D721Med (cell line): ENCODE results near the gene CDK3.
"Not testable (repeated sequence)": the region's sequence is repeated elsewhere in the genome, so short reads cannot be mapped to it uniquely, and the experiment has no call there.

ENCODE experiments used
- DNase-seq: peaks from one replicate; pipeline ENCODE4 v3.0.0; 2011; ENCODE audit warnings: low spot score; ENCODE audit not compliant: insufficient read length
- FAIRE-seq: peaks from 2 replicates; lab custom pipeline; 2011; peaks lifted over from hg19 to GRCh38; lab: Jason Lieb, UNC
- TF ChIP-seq, protein P1 (sequence below): IDR thresholded peaks from 2 replicates; pipeline ENCODE4 v1.5.1; 2012; ENCODE audit warnings: mild to moderate bottlenecking, control low read depth; ENCODE audit not compliant: insufficient read depth; ENCODE audit errors: missing control alignments

The CDK3 gene

DNA sequence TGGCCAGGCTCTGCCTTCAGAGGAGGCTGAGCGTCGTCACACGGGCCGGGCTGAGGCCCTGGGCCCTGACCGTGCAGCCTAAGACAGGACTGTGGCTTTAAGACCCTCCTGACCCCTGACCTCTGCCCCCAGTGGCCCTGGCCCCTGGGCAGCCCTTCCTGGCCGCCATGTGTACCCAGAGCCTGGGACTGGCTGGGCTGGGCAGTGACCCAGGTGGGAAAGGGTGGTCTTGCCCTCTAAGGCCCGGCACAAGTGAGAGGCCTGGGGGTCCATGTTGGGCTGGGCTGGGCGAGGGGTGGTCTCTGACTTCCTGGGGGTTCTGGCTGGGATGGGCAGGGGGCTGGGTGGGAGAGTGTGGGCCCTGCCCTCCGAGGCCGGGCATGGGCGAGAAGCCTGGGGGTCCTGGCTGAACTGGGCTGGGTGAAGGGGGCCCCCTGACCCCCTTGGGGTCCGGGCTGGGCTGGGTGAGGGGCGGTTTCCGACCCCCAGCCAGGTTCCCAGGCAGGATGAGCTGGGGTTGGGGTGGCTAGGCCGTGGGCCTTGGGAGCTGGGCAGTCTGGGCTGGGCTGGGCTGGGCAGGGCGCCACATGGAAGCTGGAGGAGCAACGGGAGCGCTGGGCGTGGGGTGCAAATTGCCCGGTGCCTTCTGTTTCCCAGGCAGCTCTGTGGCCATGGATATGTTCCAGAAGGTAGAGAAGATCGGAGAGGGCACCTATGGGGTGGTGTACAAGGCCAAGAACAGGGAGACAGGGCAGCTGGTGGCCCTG lies at the start of gene CDK3:
Gene CDK3, plus strand, starts transcription at position 101 of the 767 bp plus-strand sequence. Its CDS starts 571 bp downstream, at position 672.
- FAIRE-seq = no peak
- DNase-seq = no peak
- TF ChIP-seq, protein P1, sequence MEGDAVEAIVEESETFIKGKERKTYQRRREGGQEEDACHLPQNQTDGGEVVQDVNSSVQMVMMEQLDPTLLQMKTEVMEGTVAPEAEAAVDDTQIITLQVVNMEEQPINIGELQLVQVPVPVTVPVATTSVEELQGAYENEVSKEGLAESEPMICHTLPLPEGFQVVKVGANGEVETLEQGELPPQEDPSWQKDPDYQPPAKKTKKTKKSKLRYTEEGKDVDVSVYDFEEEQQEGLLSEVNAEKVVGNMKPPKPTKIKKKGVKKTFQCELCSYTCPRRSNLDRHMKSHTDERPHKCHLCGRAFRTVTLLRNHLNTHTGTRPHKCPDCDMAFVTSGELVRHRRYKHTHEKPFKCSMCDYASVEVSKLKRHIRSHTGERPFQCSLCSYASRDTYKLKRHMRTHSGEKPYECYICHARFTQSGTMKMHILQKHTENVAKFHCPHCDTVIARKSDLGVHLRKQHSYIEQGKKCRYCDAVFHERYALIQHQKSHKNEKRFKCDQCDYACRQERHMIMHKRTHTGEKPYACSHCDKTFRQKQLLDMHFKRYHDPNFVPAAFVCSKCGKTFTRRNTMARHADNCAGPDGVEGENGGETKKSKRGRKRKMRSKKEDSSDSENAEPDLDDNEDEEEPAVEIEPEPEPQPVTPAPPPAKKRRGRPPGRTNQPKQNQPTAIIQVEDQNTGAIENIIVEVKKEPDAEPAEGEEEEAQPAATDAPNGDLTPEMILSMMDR = no peak

DNA sequence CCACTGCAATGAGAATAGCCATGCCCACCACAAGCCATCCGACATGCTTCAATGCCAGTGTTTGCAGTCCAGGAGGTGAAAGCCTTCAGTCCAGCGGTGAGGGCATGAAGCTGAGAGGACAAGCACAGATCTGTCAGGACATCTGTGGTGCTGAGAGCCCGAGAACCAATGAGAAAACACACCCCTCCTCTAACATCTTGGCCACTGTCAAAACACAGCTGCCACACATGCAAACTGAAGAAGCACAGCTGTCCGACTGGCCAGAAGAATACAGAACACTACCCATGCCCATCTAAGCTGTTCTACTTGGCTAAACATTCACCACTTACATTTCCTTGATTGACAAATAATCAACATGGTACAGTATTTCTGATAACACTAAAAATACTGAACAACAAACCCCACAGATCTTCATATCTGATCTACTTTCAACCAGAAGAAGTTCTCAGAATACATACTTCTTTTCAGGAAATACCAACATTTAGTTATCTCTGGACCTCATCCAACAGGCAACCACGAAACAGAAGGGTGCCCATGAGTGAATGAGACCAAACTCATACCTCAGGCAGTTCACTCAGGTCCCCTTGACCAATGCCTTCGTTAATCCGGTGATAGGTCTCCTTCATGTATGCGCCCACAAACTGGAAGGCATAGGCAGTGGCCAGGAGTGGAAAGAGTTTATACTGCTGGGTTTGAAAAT lies 49.6 kb upstream of the CDK3 start:
- FAIRE-seq = no peak
- TF ChIP-seq, protein P1 = no peak
- no peak for DNase-seq

DNA sequence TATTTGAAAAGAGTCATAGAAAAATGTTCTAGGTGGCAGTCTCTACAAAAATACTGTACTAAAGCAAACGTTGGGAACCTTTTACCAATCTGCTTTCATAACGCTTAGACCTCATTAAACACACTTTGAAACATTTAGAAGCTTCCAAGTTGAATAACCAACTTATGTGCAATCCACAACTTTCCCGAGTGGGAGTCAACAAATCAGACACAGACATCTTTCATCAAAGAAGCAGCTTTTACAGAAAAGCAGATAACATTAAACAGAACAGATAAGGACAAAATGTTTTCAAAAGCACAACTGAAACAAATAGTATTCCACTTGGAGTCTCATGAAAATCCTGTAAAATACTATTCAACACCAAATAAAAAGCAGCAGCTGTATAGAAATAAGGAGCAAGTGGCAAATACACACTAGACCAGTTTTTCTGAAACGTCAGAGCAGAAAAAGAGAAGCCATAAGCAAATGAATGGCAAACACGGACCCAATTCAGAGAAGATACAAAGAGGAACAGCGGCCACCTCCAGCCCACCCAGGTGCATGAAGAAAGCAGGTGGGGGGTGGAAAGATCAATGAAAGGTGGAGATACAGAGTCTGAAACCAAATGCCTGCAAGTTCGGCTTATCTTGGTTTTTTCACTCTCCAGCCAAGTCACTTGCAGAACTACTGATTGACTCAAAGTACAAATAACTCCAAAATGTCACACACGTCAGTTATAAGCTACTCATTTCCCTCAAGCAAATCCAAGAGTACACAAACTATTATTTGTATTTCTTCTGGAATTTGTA lies 41.4 kb upstream of the CDK3 start:
- DNase-seq (no peak), FAIRE-seq (no peak)
- TF ChIP-seq, protein P1 = no peak

DNA sequence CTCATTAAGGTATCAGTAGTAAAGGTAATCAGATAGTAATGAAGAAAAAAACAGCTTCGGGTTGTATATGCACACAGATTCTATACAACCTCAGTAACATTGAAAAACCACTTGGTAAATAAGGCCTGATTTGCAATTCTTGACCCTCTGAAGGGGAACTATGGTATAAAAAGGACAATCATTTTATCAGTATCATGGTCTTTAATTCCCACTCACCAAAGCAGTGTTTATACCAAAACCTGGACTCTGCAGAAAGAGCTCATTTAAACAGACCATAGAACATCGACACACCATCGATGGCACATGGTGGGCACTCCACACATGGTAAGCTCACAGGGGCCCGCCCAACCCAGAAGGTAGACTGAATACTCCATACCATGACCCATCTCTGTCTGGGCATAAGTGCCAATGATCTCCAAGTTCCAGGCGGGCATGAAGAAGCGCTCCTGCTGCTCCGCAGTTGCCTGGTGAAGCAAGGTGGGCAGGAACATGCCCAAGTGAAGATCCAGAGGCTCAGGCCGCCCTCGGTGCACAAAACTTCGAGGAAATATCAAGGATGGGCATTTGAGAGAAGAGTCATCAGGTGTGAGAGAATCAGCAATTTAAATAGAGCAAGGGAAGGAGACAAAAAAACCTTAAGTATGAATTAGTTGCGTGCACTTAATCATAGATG lies 40.7 kb upstream of the CDK3 start:
- TF ChIP-seq, protein P1 = no peak
- FAIRE-seq (no peak), DNase-seq (no peak)

DNA sequence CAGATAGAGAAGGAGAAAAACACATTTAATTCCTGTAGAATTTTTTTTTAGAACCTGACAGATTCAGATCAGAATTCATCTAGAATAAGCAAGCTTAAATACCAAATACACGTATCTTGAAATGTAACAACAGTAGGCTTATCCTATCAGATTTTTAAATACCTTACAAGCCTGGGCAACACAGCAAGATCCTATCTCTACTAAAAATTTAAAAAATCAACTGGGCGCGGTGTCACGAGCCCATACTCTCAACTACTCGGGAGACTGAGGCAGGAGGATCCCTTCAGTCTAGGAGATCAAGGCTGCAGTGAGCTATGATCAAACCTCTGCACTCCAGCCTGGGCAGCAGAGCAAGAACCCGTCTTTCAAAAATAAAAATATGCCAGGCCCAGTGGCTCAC lies 35.2 kb upstream of the CDK3 start:
- FAIRE-seq = no peak
- TF ChIP-seq, protein P1 = no peak
- no peak for DNase-seq

DNA sequence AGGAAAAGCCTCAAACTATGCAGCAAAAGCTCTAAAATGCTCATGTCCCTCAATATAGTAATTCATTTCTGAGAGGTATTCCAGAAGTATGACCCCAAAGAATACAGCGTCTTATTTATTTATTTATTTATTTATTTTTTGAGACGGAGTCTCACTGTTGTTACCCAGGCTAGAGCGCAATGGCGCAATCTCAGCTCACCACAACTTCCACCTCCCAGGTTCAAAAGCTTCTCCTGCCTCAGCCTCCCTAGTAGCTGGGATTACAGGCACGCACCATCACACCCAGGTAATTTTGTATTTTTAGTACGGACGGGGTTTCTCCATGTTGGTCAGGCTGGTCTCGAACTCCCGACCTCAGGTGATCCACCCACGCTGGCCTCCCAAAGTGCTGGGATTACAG lies 31.6 kb upstream of the CDK3 start:
- FAIRE-seq, DNase-seq: not testable (repeated sequence)

DNA sequence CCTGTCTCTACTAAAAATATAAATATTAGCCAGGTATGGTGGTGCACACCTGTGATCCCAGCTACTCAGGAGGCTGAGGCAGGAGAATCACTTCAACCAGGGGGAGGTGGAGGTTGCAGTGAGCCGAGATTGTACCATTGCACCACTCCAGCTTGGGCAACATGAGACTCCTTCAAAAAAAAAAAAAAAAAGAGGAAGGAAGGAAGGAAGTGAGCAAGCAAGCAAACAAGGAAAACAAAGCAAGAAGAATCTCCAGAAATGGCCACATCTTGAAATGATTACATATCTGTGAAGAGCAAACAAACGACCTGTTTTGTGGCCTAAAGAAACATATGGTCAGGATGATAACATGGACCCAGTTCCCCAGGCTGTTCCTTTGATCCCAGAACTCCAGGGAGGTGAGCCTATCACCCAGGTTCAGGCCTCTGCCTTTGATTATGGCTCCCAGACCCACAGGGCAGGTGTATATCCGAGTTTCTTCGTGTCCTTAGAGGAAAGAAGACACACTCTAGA lies 30.6 kb upstream of the CDK3 start:
- FAIRE-seq = no peak
- TF ChIP-seq, protein P1 = no peak
- no peak for DNase-seq
